Endothelial cell of umbilical vein (primary cell): Measurements from ENCODE around the gene SLC37A1. TPM values are rescaled to one million over a fixed set of nuclear protein-coding genes. Genes with fewer than 3 reads are reported as not detected.

Experiments
- BruUV-seq: library from RNA; stranded (reverse); fragments of 400-500 nt; replicated peaks from 2 replicates; lab custom pipeline; 2021; lab: Mats Ljungman, UMichigan
- CTCF ChIA-PET: fragments of 300-600, 350-600 bp; sonication (Branson Sonifier 250); formaldehyde crosslinking; loops from one replicate; lab custom pipeline; 2021; ENCODE audit warnings: antibody characterized with exemption, inconsistent platforms; lab: Charles Lee
- POLR2A ChIA-PET: fragments of 300-600, 350-600 bp; sonication (Branson Sonifier 250); formaldehyde crosslinking; loops from one replicate; lab custom pipeline; 2021; ENCODE audit warnings: antibody characterized with exemption, inconsistent platforms; lab: Charles Lee
- DNase-seq: peaks from one replicate; pipeline ENCODE4 v3.0.0-alpha.2; 2011; ENCODE audit warnings: low read depth, low spot score
- FAIRE-seq: peaks from 2 replicates; lab custom pipeline; 2011; peaks lifted over from hg19 to GRCh38; lab: Jason Lieb, UNC
- H2AFZ ChIP-seq: 2 replicates; pipeline ENCODE4 v1.6.0; 2012; ENCODE audit warnings: low read depth, low read length, control low read depth, inconsistent platforms
- H3K27ac ChIP-seq: 2 replicates; pipeline ENCODE4 v1.5.1; 2011; ENCODE audit warnings: low read depth, mild to moderate bottlenecking, control low read depth, low read length, moderate library complexity; ENCODE audit not compliant: insufficient read depth
- H3K27me3 ChIP-seq, 2 experiments: 2 replicates each; pipeline versions ENCODE4 v1.6.0 to v1.6.1; 2011; ENCODE audit warnings: low read length in 2 of 2, mixed read lengths in 1 of 2; ENCODE audit not compliant: control insufficient read depth in 2 of 2, insufficient read depth in 2 of 2
- H3K36me3 ChIP-seq, 2 experiments: 2 replicates in 1 of 2; 3 replicates in 1 of 2; pipeline ENCODE4 v1.5.1; 2011; ENCODE audit warnings: low read length in 2 of 2, mild to moderate bottlenecking in 1 of 2, moderate library complexity in 1 of 2; ENCODE audit not compliant: control insufficient read depth in 2 of 2, insufficient read depth in 2 of 2; ENCODE audit errors: extremely low read depth in 1 of 2
- H3K4me1 ChIP-seq: 3 replicates; pipeline ENCODE4 v1.5.1; 2011; ENCODE audit warnings: mild to moderate bottlenecking, low read length; ENCODE audit not compliant: control insufficient read depth, insufficient read depth; ENCODE audit errors: extremely low read depth
- H3K4me2 ChIP-seq: 2 replicates; pipeline ENCODE4 v1.6.1; 2011; ENCODE audit warnings: low read length, control low read depth, mixed read lengths; ENCODE audit not compliant: insufficient read depth
- H3K4me3 ChIP-seq, 3 experiments: fragments of 200-600 bp in 1 of 3; sonication (generic), shearing (Covaris generic) in 1 of 3; replicated peaks in 1 of 3; 2 replicates each; pipeline ENCODE4 v1.5.1; 2011 to 2016; ENCODE audit warnings: control low read depth in 3 of 3, low read length in 3 of 3, mild to moderate bottlenecking in 2 of 3, inconsistent platforms in 1 of 3, low read depth in 1 of 3, moderate library complexity in 1 of 3; ENCODE audit not compliant: insufficient read depth in 1 of 3
- H3K79me2 ChIP-seq: 2 replicates; pipeline ENCODE4 v1.6.0; 2012; ENCODE audit warnings: low read length, inconsistent platforms; ENCODE audit not compliant: control insufficient read depth, insufficient read depth
- H3K9ac ChIP-seq: replicated peaks from 2 replicates; pipeline ENCODE3; 2011; ENCODE audit warnings: low read length, control low read depth; ENCODE audit not compliant: insufficient read depth; ENCODE audit errors: extremely low read depth
- H3K9me1 ChIP-seq: replicated peaks from 3 replicates; pipeline ENCODE4 v1.6.0; 2011; ENCODE audit warnings: mild to moderate bottlenecking, low read length; ENCODE audit not compliant: control insufficient read depth, insufficient read depth; ENCODE audit errors: extremely low read depth
- H3K9me3 ChIP-seq: replicated peaks from 2 replicates; pipeline ENCODE4 v1.5.1; 2012; ENCODE audit warnings: low read length, inconsistent platforms; ENCODE audit not compliant: control insufficient read depth, insufficient read depth
- H4K20me1 ChIP-seq: replicated peaks from 2 replicates; pipeline ENCODE3; 2011; ENCODE audit warnings: mild to moderate bottlenecking, low read length; ENCODE audit not compliant: control insufficient read depth, insufficient read depth; ENCODE audit errors: extremely low read depth
- CTCF ChIP-seq, 2 donors: IDR thresholded peaks; 1 replicate in 1 of 2; 2 replicates in 1 of 2; pipeline ENCODE4 v1.5.1; 2011; ENCODE audit warnings: low read length in 2 of 2, mild to moderate bottlenecking in 2 of 2, moderate library complexity in 2 of 2, control low read depth in 1 of 2, inconsistent platforms in 1 of 2, low read depth in 1 of 2; ENCODE audit not compliant: insufficient read depth in 1 of 2; ENCODE audit errors: extremely low read depth in 1 of 2
- EZH2 ChIP-seq: IDR thresholded peaks from 2 replicates; pipeline ENCODE4 v1.6.1; 2012; ENCODE audit warnings: borderline replicate concordance, low read depth, mild to moderate bottlenecking, moderate library complexity, low read length, inconsistent platforms; ENCODE audit not compliant: severe bottlenecking
- FOS ChIP-seq: IDR thresholded peaks from 2 replicates; pipeline ENCODE4 v1.6.1; 2011; ENCODE audit warnings: mild to moderate bottlenecking, low read length, moderate library complexity, borderline replicate concordance; ENCODE audit not compliant: insufficient read depth
- GATA2 ChIP-seq: IDR thresholded peaks from 2 replicates; pipeline ENCODE4 v1.7.0; 2011; ENCODE audit warnings: low read depth, mild to moderate bottlenecking, moderate library complexity, mixed read lengths, low read length; ENCODE audit not compliant: insufficient read length, insufficient read depth
- JUN ChIP-seq: IDR thresholded peaks from 2 replicates; pipeline ENCODE4 v1.6.1; 2011; ENCODE audit warnings: borderline replicate concordance, low read depth; ENCODE audit not compliant: insufficient read length, insufficient read depth
- MAX ChIP-seq: IDR thresholded peaks from 2 replicates; pipeline ENCODE4 v1.6.1; 2011; ENCODE audit not compliant: insufficient read depth, insufficient read length
- MYC ChIP-seq: IDR thresholded peaks from one replicate; pipeline ENCODE4 v1.6.1; 2011; ENCODE audit warnings: mild to moderate bottlenecking, low read depth, low read length
- POLR2A ChIP-seq: IDR thresholded peaks from 2 replicates; pipeline ENCODE4 v1.6.1; 2012; ENCODE audit warnings: low read depth, mild to moderate bottlenecking, control low read depth, low read length
- POLR2AphosphoS5 ChIP-seq: IDR thresholded peaks from 2 replicates; pipeline ENCODE4 v1.6.1; 2012; ENCODE audit warnings: low read depth, mild to moderate bottlenecking, control low read depth, low read length, moderate library complexity; ENCODE audit not compliant: insufficient read depth
- dilution Hi-C: fragments of 300-500 bp; cut with MboI; formaldehyde crosslinking; loops from one replicate; pipeline ENCODE4 v1.15.0; 2019; ENCODE audit warnings: low sequenced_read_pairs; ENCODE audit not compliant: extremely low pct_ligation_motif_present
- intact Hi-C: fragments of 100-400 bp; cut with micrococcal nuclease; formaldehyde crosslinking; loops from one replicate; pipeline ENCODE4 v1.10.0; 2022
- polyA plus RNA-seq, 4 experiments: library from polyadenylated mRNA; depleted of rRNA in 3 of 4; stranded (reverse) in 3 of 4; unstranded in 1 of 4; fragments of >200 nt; gene quantifications; 2 replicates each; pipeline versions ENCODE4 v1.2.1 to v1.2.3, GENCODE V29; 2011 to 2012; ENCODE audit warnings: missing spikeins in 1 of 4
- total RNA-seq: library from RNA; stranded (reverse); gene quantifications from 2 replicates; pipeline ENCODE4 v1.2.3, GENCODE V29; 2021

Gene SLC37A1
- total and polyA plus RNA-seq, 2 donors (not counting 3 experiments of a cell fraction or from before 2014, with no cell fraction given), result 4.7 to 7.6 TPM

- no peaks in the 10 kb centered on the region for H3K79me2 ChIP-seq
- no peak overlapping the region for H2AFZ ChIP-seq
- no peaks in the 10 kb centered on the region for H3K9me1 ChIP-seq
- FAIRE-seq (no peak), DNase-seq (no peak)
- TF ChIP-seq CTCF (IDR thresholded peaks at IDR 0.05; ENCODE audit: extremely low read depth in 1 of 2, insufficient read depth in 1 of 2, low read depth in 1 of 2, low read length in 2 of 2), result no peak
- no peak for TF ChIP-seq POLR2A
- TF ChIP-seq JUN, result no peak
- TF ChIP-seq EZH2, result no peak
- TF ChIP-seq FOS, result no peak
- TF ChIP-seq GATA2, result no peak
- no peak for TF ChIP-seq MAX
- no peak for TF ChIP-seq POLR2AphosphoS5
- no peak for TF ChIP-seq MYC
- H3K27ac ChIP-seq, result no peak overlapping the region
- no TSS peak for BruUV-seq
- H3K27me3 ChIP-seq, result no peaks in the 10 kb centered on the region
- no peaks in the 10 kb centered on the region for H3K36me3 ChIP-seq
- dilution Hi-C loops, result no loop called here
- H3K9ac ChIP-seq, result no peak overlapping the region
- no peak overlapping the region for H3K4me2 ChIP-seq
- H4K20me1 ChIP-seq, result no peaks in the 10 kb centered on the region
- ChIA-PET CTCF (no interaction called here), POLR2A (no interaction called here)
- H3K9me3 ChIP-seq, result no peaks in the 10 kb centered on the region
- intact Hi-C loops, result no loop called here
- no peaks in the 10 kb centered on the region for H3K4me1 ChIP-seq
- H3K4me3 ChIP-seq, result no peak overlapping the region
Observed at GRCh38 chr21:42560517-42561179, 47.0 kb downstream of the SLC37A1 start.
